HEK293 (cell line): Measurements from ENCODE around the gene DNAJC6.

Experiments used
- CTCF ChIA-PET: fragments of 350-600 bp; formaldehyde crosslinking; extraction: SDS; loops from one replicate; lab custom pipeline; 2021; ENCODE audit warnings: antibody characterized with exemption; lab: Yijun Ruan, JAX
- POLR2A ChIA-PET: fragments of 300-600 bp; formaldehyde crosslinking; extraction: SDS; loops from one replicate; lab custom pipeline; 2020; ENCODE audit warnings: antibody characterized with exemption, inconsistent platforms; lab: Yijun Ruan, JAX
- H3K27ac ChIP-seq: fragments of 200-500 bp; sonication (Bioruptor generic); 2 replicates; pipeline ENCODE4 v1.5.1; 2014; ENCODE audit warnings: low read depth, low read length, control low read depth, inconsistent platforms; ENCODE audit errors: extremely low read depth
- H3K36me3 ChIP-seq, 2 experiments: fragments of 200-500 bp in 1 of 2; sonication (Bioruptor generic) in 1 of 2; 1 replicate in 1 of 2; 2 replicates in 1 of 2; pipeline ENCODE4 v1.5.1; 2014 to 2017; ENCODE audit warnings: inconsistent platforms in 2 of 2, low read length in 2 of 2; ENCODE audit not compliant: control insufficient read depth in 2 of 2, insufficient read depth in 1 of 2
- H3K4me1 ChIP-seq: fragments of 200-500 bp; sonication (Bioruptor generic); 2 replicates; pipeline ENCODE4 v1.5.1; 2014; ENCODE audit warnings: mild to moderate bottlenecking, low read length, inconsistent platforms; ENCODE audit not compliant: control insufficient read depth, insufficient read depth
- H3K4me3 ChIP-seq: 2 replicates; pipeline ENCODE4 v1.5.1; 2011; ENCODE audit warnings: low read depth, mild to moderate bottlenecking, control low read depth, low read length, moderate library complexity
- H3K9me3 ChIP-seq: fragments of 200-500 bp; sonication (Bioruptor generic); 2 replicates; pipeline ENCODE4 v1.5.1; 2014; ENCODE audit warnings: low read depth, low read length, inconsistent platforms; ENCODE audit not compliant: control insufficient read depth, insufficient read depth
- CTCF ChIP-seq: fragments of 450-650 bp; formaldehyde crosslinking; IDR thresholded peaks from 2 replicates; pipeline ENCODE4 v1.5.1; 2016; ENCODE audit warnings: missing biosample characterization, missing genetic modification characterization
- INSM2 ChIP-seq: fragments of 450-650 bp; formaldehyde crosslinking; IDR thresholded peaks from 2 replicates; pipeline ENCODE4 v1.5.1; 2016; ENCODE audit warnings: missing biosample characterization, missing genetic modification characterization
- KLF16 ChIP-seq: fragments of 450-650 bp; formaldehyde crosslinking; IDR thresholded peaks from 2 replicates; pipeline ENCODE4 v1.5.1; 2017; ENCODE audit warnings: missing biosample characterization, missing genetic modification characterization
- MZF1 ChIP-seq: fragments of 450-650 bp; formaldehyde crosslinking; IDR thresholded peaks from 2 replicates; pipeline ENCODE4 v1.5.1; 2017; ENCODE audit warnings: missing biosample characterization, missing genetic modification characterization, borderline replicate concordance
- REST ChIP-seq: fragments of 450-650 bp; formaldehyde crosslinking; IDR thresholded peaks from 2 replicates; pipeline ENCODE4 v1.5.1; 2016; ENCODE audit warnings: missing biosample characterization, missing genetic modification characterization
- ZNF146 ChIP-seq: fragments of 450-650 bp; formaldehyde crosslinking; IDR thresholded peaks from 2 replicates; pipeline ENCODE4 v1.5.1; 2016; ENCODE audit warnings: missing biosample characterization, missing genetic modification characterization
- ZNF174 ChIP-seq: fragments of 450-650 bp; formaldehyde crosslinking; IDR thresholded peaks from 2 replicates; pipeline ENCODE4 v1.5.0; 2017; ENCODE audit warnings: missing biosample characterization, mild to moderate bottlenecking, missing genetic modification characterization
- ZNF19 ChIP-seq: fragments of 450-650 bp; formaldehyde crosslinking; IDR thresholded peaks from 2 replicates; pipeline ENCODE4; 2016; ENCODE audit warnings: missing biosample characterization, missing genetic modification characterization, low read depth
- ZNF488 ChIP-seq: fragments of 450-650 bp; formaldehyde crosslinking; IDR thresholded peaks from 2 replicates; pipeline ENCODE4 v1.5.1; 2016; ENCODE audit warnings: missing biosample characterization, missing genetic modification characterization
- ZNF548 ChIP-seq: fragments of 450-650 bp; formaldehyde crosslinking; IDR thresholded peaks from 2 replicates; pipeline ENCODE4 v1.5.1; 2016; ENCODE audit warnings: missing biosample characterization, missing genetic modification characterization
- ZNF747 ChIP-seq: fragments of 450-650 bp; formaldehyde crosslinking; IDR thresholded peaks from 2 replicates; pipeline ENCODE4 v1.5.1; 2016; ENCODE audit warnings: missing biosample characterization, missing genetic modification characterization
- ZSCAN16 ChIP-seq: fragments of 450-650 bp; formaldehyde crosslinking; IDR thresholded peaks from 2 replicates; pipeline ENCODE4 v1.5.1; 2016; ENCODE audit warnings: missing biosample characterization, missing genetic modification characterization
- TF ChIP-seq, protein P1 (sequence below): sonication (generic); formaldehyde crosslinking; IDR thresholded peaks from 2 replicates; pipeline ENCODE4 v1.8.1; 2022; ENCODE audit warnings: mild to moderate bottlenecking, moderate library complexity, missing genetic modification reagents
- TF ChIP-seq, protein P2 (sequence below): fragments of 450-650 bp; formaldehyde crosslinking; IDR thresholded peaks from 2 replicates; pipeline ENCODE4 v1.5.0; 2017; ENCODE audit warnings: missing biosample characterization, missing genetic modification characterization, borderline replicate concordance

DNAJC6 gene

DNA sequence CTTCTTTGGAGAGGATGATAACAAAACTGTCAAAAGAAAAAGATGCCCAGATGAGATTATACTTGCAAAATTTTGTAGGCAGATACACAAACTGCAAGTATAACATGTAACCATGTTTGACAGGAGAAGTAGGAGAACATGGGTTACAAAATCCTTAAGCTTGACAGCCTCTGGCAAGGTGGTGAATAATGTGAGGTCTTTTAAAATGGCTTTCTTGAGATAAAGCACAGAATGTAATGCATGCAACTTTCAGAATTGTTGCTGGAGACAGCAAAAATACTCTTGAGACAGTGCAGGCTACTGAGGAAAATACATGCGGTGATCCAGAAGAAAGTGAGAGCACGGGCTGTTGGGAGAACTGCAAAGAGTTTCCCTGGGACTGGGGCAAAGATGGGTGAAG is 24.7 kb downstream of the DNAJC6 start:
- no peaks in the 10 kb centered on the region for H3K4me1 ChIP-seq
- H3K36me3 ChIP-seq, result no peaks in the 10 kb centered on the region
- no peak overlapping the region for H3K4me3 ChIP-seq
- no peaks in the 10 kb centered on the region for H3K9me3 ChIP-seq
- CTCF ChIA-PET, result interaction anchor here (0.8 kb wide), 1 partner anchor 98 kb away, joined by 3 read pairs; no protein-coding TSS in a partner anchor
- POLR2A ChIA-PET, result no interaction called here
- TF ChIP-seq, protein P1, sequence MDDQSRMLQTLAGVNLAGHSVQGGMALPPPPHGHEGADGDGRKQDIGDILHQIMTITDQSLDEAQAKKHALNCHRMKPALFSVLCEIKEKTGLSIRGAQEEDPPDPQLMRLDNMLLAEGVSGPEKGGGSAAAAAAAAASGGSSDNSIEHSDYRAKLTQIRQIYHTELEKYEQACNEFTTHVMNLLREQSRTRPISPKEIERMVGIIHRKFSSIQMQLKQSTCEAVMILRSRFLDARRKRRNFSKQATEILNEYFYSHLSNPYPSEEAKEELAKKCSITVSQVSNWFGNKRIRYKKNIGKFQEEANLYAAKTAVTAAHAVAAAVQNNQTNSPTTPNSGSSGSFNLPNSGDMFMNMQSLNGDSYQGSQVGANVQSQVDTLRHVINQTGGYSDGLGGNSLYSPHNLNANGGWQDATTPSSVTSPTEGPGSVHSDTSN (CRISPR knock-in tag), result no peak
- no peak for TF ChIP-seq ZNF747
- no peak for TF ChIP-seq ZNF174 (tag by site-specific recombination)
- no peak for TF ChIP-seq ZNF488 (tag by site-specific recombination)
- TF ChIP-seq ZNF146, result no peak
- no peak for TF ChIP-seq INSM2 (tag by site-specific recombination)
- no peak for TF ChIP-seq ZSCAN16
- no peak for TF ChIP-seq ZNF548 (tag by site-specific recombination)
- no peak for TF ChIP-seq KLF16
- TF ChIP-seq ZNF19 (tag by site-specific recombination), result no peak
- no peak for TF ChIP-seq MZF1 (tag by site-specific recombination)
- no peak for TF ChIP-seq CTCF (tag by site-specific recombination)
- H3K27ac ChIP-seq, result no peak overlapping the region

DNA sequence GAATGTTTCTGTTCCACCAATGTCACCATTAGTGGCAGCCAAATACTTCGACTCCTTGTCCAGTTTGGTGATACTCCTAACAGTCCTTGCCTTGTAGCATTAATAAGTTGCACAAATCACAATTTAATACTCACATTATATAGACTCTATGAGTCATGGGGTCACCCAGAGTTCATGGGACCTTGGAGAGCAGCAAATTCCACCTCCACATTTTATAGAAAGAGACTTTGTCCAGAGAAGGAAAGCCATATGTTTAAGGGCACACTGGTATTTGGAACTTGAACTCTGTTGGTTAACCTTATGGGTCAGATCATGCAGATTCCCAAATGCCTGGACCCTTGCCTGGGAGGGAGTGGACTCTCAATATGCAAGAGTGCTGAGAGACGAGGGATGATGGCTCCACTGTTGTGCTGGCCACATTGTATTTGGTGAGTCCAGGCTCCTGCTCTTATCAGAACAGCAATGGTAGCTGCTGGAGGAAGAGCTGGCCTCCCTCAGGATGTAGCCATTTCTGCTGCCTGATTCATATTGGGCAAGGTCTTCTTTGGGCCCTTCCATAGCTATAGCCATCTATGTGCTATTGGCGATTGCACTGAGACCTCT is 30.6 kb downstream of the DNAJC6 start:
- Histone ChIP-seq H3K4me1 (no peaks in the 10 kb centered on the region), H3K27ac (no peak overlapping the region), H3K4me3 (no peak overlapping the region), H3K36me3 (no peaks in the 10 kb centered on the region), H3K9me3 (no peaks in the 10 kb centered on the region)
- ChIA-PET POLR2A (no interaction called here), CTCF (no interaction called here)
- TF ChIP-seq, protein P2, sequence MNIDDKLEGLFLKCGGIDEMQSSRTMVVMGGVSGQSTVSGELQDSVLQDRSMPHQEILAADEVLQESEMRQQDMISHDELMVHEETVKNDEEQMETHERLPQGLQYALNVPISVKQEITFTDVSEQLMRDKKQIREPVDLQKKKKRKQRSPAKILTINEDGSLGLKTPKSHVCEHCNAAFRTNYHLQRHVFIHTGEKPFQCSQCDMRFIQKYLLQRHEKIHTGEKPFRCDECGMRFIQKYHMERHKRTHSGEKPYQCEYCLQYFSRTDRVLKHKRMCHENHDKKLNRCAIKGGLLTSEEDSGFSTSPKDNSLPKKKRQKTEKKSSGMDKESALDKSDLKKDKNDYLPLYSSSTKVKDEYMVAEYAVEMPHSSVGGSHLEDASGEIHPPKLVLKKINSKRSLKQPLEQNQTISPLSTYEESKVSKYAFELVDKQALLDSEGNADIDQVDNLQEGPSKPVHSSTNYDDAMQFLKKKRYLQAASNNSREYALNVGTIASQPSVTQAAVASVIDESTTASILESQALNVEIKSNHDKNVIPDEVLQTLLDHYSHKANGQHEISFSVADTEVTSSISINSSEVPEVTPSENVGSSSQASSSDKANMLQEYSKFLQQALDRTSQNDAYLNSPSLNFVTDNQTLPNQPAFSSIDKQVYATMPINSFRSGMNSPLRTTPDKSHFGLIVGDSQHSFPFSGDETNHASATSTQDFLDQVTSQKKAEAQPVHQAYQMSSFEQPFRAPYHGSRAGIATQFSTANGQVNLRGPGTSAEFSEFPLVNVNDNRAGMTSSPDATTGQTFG (tag by site-specific recombination), result no peak
- TF ChIP-seq REST, result peak; percentile 96
